Colonic mucosa (tissue), 4 donors: ENCODE measurements around the gene PDE4D. TPM values are rescaled to one million over a fixed set of nuclear protein-coding genes. Genes with fewer than 3 reads are reported as not detected.

Experiments used
- DNase-seq: peaks from one replicate; pipeline ENCODE4 v3.0.0-alpha.2; 2020
- H3K27ac ChIP-seq: fragments of 200-600 bp; one replicate; pipeline ENCODE4 v1.8.0; 2021
- H3K27me3 ChIP-seq: fragments of 200-600 bp; one replicate; pipeline ENCODE4 v1.8.0; 2021
- H3K36me3 ChIP-seq: fragments of 200-600 bp; one replicate; pipeline ENCODE4 v1.8.0; 2021
- H3K4me1 ChIP-seq: fragments of 200-600 bp; one replicate; pipeline ENCODE4 v1.8.0; 2021; ENCODE audit warnings: mild to moderate bottlenecking
- H3K4me3 ChIP-seq: fragments of 200-600 bp; one replicate; pipeline ENCODE4 v1.8.0; 2021
- H3K9ac ChIP-seq, 2 donors: one replicate each; pipeline ENCODE4 v1.7.0; 2013; ENCODE audit warnings: control low read depth in 2 of 2, low read depth in 2 of 2, low read length in 2 of 2
- H3K9me3 ChIP-seq: fragments of 200-600 bp; one replicate; pipeline ENCODE4 v1.8.0; 2021
- CTCF ChIP-seq: fragments of 200-600 bp; IDR thresholded peaks from one replicate; pipeline ENCODE4 v1.8.0; 2022; ENCODE audit warnings: antibody characterized with exemption, mild to moderate bottlenecking
- intact Hi-C: fragments of 100-400 bp; cut with DNase I; formaldehyde crosslinking; loops from one replicate; pipeline ENCODE4 v1.14.1; 2022
- total RNA-seq, 2 donors: library from RNA; stranded (reverse); fragmentation: NEBNext Ultra II Directional in 1 of 2; extraction: Animal tissue kit (Norgen Biotek cat#: 25700) in 1 of 2; gene quantifications; one replicate each; pipeline ENCODE4 v1.2.1, GENCODE V29; 2021
- donor health status: healthy.
- donor health status: DM: no; HTN: no; CAD: no.
- donor health status: DM: no; HTN: no; CAD: no.

PDE4D gene
- total RNA-seq, 2 donors from 2014 or later, result 23.1 to 53.7 TPM

GRCh38 chr5:59665086-59665831 is 228.3 kb downstream of the PDE4D start:
- TF ChIP-seq CTCF, result no peak
- no peak for DNase-seq
- Histone ChIP-seq H3K36me3 (no peaks in the 10 kb centered on the region), H3K9me3 (no peaks in the 10 kb centered on the region), H3K4me1 (no peaks in the 10 kb centered on the region), H3K9ac (no peak overlapping the region), H3K27me3 (no peaks in the 10 kb centered on the region), H3K27ac (no peak overlapping the region), H3K4me3 (no peak overlapping the region)
- intact Hi-C loops, result loop anchor here (5.0 to 10.0 kb wide), 3 partner anchors 60 to 278 kb away; no protein-coding TSS in a partner anchor

GRCh38 chr5:59661954-59662615 is 231.4 kb downstream of the PDE4D start:
- Histone ChIP-seq H3K27ac (no peak overlapping the region), H3K9me3 (no peaks in the 10 kb centered on the region), H3K9ac (no peak overlapping the region), H3K27me3 (no peaks in the 10 kb centered on the region), H3K4me1 (no peaks in the 10 kb centered on the region), H3K4me3 (no peak overlapping the region), H3K36me3 (no peaks in the 10 kb centered on the region)
- DNase-seq, result no peak
- intact Hi-C loops, result loop anchor here (10.0 kb wide), 1 partner anchor 63 kb away; no protein-coding TSS in a partner anchor
- TF ChIP-seq CTCF, result no peak

- no peak for TF ChIP-seq CTCF
- no peaks in the 10 kb centered on the region for H3K9me3 ChIP-seq
- DNase-seq, result no peak
- no peak overlapping the region for H3K4me3 ChIP-seq
- H3K27me3 ChIP-seq, result no peaks in the 10 kb centered on the region
- intact Hi-C loops, result loop anchor here (10.0 kb wide), 1 partner anchor 63 kb away; no protein-coding TSS in a partner anchor
- H3K9ac ChIP-seq, result no peak overlapping the region
- no peak overlapping the region for H3K27ac ChIP-seq
- H3K36me3 ChIP-seq, result no peaks in the 10 kb centered on the region
- H3K4me1 ChIP-seq, result no peaks in the 10 kb centered on the region
Observed at GRCh38 chr5:59661311-59661710, 232.2 kb downstream of the PDE4D start.

GRCh38 chr5:59660737-59661136 is 232.8 kb downstream of the PDE4D start:
- intact Hi-C loops, result loop anchor here (10.0 kb wide), 1 partner anchor 64 kb away; no protein-coding TSS in a partner anchor
- Histone ChIP-seq H3K27me3 (no peaks in the 10 kb centered on the region), H3K4me1 (no peaks in the 10 kb centered on the region), H3K9ac (no peak overlapping the region), H3K27ac (no peak overlapping the region), H3K9me3 (no peaks in the 10 kb centered on the region), H3K4me3 (no peak overlapping the region), H3K36me3 (no peaks in the 10 kb centered on the region)
- no peak for DNase-seq
- TF ChIP-seq CTCF, result peak; percentile 13

GRCh38 chr5:59656351-59657254 is 236.9 kb downstream of the PDE4D start:
- no peaks in the 10 kb centered on the region for H3K36me3 ChIP-seq
- intact Hi-C loops, result no loop called here
- no peaks in the 10 kb centered on the region for H3K27me3 ChIP-seq
- no peaks in the 10 kb centered on the region for H3K4me1 ChIP-seq
- H3K4me3 ChIP-seq, result no peak overlapping the region
- no peaks in the 10 kb centered on the region for H3K9me3 ChIP-seq
- no peak overlapping the region for H3K27ac ChIP-seq
- TF ChIP-seq CTCF, result no peak
- no peak overlapping the region for H3K9ac ChIP-seq
- DNase-seq, result no peak
